GM12874 (cell line): ENCODE measurements around the gene GALNT11.

Experiments used
- TF ChIP-seq, protein P1 (sequence below): IDR thresholded peaks from 2 replicates; pipeline ENCODE4 v1.5.1; 2011; ENCODE audit warnings: low read depth, mild to moderate bottlenecking, control low read depth, low read length, moderate library complexity; ENCODE audit not compliant: insufficient read depth

Gene GALNT11

DNA sequence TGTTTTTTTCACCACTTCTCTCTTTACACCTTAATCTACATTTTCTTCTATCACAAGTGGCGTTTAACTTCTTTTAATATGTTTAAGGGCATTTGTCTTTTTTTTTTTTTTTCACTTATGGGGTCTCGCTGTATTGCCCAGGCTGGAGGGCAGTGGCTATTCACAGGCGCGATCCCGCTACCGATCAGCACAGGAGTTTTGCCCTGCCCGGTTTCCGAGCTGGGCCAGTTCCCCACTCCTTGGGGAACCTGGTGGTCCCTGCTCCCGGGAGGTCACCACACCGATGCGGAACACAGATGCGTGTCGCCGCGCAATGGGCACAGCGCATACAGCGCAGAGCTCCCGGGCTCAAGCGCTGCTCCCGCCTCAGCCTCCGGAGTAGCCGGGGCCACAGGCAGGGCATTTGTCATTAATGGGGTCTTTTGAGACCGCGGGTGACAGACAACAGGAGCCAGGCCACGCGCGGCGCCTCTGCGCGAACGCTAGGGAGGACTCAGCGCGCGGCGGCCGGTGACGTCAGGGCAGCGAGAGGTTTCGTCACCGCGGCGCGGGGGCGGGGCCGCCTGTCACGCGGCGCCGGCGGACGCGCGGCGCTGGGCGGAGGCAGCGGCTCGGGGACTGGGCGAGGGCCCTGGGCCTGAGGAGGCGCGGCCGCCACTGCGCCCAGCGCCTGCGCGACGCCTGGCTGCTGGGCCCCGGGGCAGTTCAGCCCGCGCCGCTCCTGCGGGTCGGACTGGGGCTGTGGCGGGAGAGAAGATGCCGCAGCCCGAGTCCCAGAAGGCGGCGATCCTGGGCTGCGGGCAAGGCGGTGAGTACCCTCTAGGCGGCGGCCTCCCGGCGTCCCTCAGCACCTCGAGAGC lies at the start of gene GALNT11:
Gene GALNT11 (plus strand): TSS at position 598 of the 860 bp plus-strand sequence. CDS start 68,554 bp downstream, outside the sequence.
- TF ChIP-seq, protein P1, sequence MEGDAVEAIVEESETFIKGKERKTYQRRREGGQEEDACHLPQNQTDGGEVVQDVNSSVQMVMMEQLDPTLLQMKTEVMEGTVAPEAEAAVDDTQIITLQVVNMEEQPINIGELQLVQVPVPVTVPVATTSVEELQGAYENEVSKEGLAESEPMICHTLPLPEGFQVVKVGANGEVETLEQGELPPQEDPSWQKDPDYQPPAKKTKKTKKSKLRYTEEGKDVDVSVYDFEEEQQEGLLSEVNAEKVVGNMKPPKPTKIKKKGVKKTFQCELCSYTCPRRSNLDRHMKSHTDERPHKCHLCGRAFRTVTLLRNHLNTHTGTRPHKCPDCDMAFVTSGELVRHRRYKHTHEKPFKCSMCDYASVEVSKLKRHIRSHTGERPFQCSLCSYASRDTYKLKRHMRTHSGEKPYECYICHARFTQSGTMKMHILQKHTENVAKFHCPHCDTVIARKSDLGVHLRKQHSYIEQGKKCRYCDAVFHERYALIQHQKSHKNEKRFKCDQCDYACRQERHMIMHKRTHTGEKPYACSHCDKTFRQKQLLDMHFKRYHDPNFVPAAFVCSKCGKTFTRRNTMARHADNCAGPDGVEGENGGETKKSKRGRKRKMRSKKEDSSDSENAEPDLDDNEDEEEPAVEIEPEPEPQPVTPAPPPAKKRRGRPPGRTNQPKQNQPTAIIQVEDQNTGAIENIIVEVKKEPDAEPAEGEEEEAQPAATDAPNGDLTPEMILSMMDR: peak; percentile 37; the same call in 1 of the 2 replicates

DNA sequence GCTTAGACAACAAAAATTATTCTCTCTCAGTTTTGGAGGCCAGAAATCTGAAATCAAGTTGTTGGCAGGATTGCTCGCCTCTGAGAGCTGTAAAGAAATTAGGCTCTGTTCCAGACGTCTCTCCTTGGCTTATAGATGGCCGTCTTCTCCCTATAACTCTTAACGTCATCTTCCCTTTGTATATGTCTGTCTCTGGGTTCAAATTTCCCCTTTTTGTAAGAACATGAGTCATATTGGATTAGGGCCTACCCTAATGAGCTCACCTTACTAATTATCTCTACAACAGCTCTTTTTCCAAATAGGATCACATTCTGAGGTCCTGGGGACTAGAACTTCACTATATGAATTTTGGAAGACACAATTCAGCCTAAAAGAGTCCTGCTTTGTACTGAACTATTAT lies 46.9 kb upstream of the GALNT11 start:
- TF ChIP-seq, protein P1: no peak

DNA sequence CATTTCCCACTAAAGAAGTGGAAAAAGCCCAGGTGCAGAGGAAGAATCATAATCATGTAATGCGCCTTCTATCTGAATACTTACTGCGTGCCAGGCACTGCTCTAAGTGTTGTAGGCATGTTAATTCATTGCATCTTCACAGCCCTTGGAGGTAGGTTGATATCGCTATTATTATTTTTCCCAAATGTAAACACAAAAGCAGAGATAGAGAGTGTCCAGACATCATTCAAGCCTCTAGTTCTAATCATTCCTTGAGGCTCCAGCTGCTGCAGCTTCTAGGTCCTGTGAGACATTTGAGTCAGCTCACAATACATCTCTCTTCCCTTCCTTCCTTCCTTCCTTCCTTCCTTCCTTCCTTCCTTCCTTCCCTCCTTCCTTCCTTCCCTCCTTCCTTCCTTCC lies 44.3 kb upstream of the GALNT11 start:
- TF ChIP-seq, protein P1: no peak

DNA sequence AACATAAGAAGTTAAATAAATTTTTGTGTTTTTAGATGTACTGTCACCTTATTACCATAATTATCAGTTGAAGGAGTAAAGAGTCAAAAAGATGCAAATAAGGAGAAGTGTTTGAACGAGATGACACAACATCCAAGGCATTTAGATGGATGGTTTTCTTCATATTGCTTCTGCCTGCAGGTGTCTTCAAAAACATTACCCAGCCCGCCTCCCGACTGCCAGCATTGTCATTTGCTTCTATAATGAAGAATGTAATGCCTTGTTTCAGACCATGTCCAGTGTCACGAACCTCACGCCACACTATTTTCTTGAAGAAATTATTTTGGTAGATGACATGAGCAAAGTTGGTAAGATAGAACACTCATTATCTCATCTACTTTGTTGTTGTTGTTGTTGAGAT lies 42.7 kb upstream of the GALNT11 start:
- TF ChIP-seq, protein P1: no peak

DNA sequence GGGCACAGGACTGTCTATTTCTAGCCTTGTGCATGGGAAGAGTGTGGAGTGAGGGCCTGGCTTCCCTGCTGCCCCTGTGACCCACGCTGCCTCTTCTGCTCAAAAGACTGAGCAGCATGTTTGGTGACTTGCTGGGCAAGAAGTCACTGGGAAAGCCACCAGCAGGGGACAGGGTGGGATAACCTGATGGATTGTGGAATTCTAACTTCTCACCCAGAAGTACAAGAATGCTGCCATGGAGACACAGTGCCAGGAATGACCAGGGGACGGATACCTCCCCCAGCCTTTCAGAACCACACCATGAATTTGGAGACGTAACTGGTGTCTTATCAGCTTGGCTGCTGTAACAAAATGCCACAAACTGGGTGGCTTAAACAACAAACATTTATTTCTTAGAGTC lies 40.9 kb upstream of the GALNT11 start:
- TF ChIP-seq, protein P1: no peak

DNA sequence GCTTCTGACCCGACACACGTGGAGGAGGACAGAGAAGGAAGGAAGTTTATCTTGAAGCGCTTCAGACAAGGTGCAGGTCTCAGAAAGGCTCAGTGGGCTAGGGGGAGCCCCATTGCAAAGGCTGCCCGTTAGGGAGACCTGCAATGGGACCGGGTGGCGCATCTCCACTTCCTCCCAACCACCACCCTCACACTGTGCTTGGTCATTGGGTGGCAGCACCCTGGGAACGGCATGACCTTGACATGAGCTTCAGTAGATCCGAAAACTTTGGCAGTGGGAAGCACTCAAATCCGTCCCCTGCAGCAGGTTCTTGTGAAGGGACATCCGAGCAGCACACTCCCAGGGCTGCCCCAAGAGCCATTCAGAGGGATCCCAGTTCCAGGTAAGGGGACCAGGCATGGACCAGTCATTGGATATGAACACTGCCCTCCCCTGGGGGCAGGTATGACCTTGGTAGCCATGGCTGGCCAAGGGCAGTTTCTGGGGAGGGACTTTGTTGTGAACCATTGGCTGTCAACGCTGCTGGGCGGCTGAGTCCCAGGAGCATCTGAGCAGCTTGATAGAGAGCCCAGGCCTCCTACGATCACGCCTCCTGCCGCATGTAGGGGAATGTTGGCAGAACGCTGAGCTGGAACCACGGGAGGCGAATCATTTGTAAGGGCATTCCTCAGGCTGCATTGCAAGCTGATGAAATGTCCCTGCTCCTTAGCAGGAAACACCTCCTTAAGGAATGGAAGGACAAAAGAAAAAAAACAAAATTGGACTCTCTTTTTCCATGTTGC lies 37.5 kb upstream of the GALNT11 start:
- TF ChIP-seq, protein P1: no peak

DNA sequence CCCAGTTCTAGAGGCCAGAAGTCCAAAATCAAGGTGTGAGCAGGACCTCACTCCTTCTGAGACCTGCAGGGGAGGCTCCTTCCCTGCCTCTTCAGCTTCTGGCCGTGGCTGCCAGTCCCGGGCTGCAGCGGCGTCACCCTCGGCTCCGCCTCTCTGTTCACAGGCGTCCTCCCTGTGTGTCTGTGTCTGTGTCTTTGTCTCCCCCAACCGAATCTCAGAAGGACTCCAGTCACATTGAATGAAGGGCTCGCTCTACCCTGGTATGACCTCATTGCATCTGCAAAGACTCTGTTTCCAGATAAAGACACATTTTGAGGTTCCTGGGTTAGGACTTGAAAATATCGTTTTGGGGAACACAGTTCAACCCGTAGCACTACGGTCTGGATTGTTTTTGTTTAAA lies 33.1 kb upstream of the GALNT11 start:
- TF ChIP-seq, protein P1: 0 out of 2 replicates have a peak, but pooled peaks have one; percentile 5
